ENCODE results near the gene TTLL12.
"Not testable (repeated sequence)": the region's sequence is repeated elsewhere in the genome, so short reads cannot be mapped to it uniquely, and the experiment has no call there.

DNA sequence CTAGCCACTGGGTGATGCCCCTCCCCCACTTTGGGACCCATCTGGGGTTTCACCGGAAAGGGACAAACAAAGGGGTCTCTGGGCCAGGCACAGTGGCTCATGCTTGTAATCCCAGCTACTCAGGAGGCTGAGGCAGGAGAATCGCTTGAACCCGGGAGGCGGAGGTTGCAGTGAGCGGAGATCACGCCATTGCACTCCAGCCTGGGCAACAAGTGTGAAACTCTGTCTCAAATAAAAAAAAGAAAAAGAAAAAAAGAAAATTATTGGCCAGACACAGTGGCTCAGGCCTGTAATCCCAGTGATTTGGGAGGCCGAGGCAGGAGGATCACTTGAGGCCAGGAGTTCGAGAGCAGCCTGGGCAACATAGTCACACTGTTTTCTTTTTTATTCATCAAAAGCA, 41.6 kb downstream of the TTLL12 start:
- not testable (repeated sequence) for TF ChIP-seq POLR2A (IDR thresholded peaks at IDR 0.05; ENCODE audit: control extremely low read depth in 1 of 2, low read depth in 2 of 2, low read length in 2 of 2); EGR1 (IDR thresholded peaks at IDR 0.05; ENCODE audit: borderline replicate concordance, low read depth, low read length); SUZ12 (IDR thresholded peaks at IDR 0.05; ENCODE audit: low read length); RNF2 (IDR thresholded peaks at IDR 0.05; ENCODE audit: borderline replicate concordance, low read depth, low read length, missing control alignments, poor library complexity, severe bottlenecking); SIN3A (conservative IDR thresholded peaks at IDR 0.05 in 1 of 2, IDR thresholded peaks at IDR 0.05 in 1 of 2; ENCODE audit: low read depth in 1 of 2, low read length in 2 of 2); CREB1 (IDR thresholded peaks at IDR 0.05); HDAC2 (IDR thresholded peaks at IDR 0.05; ENCODE audit: borderline replicate concordance in 1 of 2, low read depth in 2 of 2, low read length in 2 of 2); EZH2 (IDR thresholded peaks at IDR 0.05; ENCODE audit: low read depth, low read length, severe bottlenecking); MAFK (IDR thresholded peaks at IDR 0.05; ENCODE audit: low read depth, low read length); KDM4A (IDR thresholded peaks at IDR 0.05; ENCODE audit: low read depth, low read length, severe bottlenecking); YY1 (IDR thresholded peaks at IDR 0.05; ENCODE audit: low read depth, low read length)
- TF ChIP-seq, protein P1, sequence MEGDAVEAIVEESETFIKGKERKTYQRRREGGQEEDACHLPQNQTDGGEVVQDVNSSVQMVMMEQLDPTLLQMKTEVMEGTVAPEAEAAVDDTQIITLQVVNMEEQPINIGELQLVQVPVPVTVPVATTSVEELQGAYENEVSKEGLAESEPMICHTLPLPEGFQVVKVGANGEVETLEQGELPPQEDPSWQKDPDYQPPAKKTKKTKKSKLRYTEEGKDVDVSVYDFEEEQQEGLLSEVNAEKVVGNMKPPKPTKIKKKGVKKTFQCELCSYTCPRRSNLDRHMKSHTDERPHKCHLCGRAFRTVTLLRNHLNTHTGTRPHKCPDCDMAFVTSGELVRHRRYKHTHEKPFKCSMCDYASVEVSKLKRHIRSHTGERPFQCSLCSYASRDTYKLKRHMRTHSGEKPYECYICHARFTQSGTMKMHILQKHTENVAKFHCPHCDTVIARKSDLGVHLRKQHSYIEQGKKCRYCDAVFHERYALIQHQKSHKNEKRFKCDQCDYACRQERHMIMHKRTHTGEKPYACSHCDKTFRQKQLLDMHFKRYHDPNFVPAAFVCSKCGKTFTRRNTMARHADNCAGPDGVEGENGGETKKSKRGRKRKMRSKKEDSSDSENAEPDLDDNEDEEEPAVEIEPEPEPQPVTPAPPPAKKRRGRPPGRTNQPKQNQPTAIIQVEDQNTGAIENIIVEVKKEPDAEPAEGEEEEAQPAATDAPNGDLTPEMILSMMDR (IDR thresholded peaks at IDR 0.05; ENCODE audit: control extremely low read depth in 1 of 3, insufficient read depth in 1 of 3, low read depth in 1 of 3, low read length in 3 of 3) = not testable (repeated sequence)
- TF ChIP-seq, protein P2, sequence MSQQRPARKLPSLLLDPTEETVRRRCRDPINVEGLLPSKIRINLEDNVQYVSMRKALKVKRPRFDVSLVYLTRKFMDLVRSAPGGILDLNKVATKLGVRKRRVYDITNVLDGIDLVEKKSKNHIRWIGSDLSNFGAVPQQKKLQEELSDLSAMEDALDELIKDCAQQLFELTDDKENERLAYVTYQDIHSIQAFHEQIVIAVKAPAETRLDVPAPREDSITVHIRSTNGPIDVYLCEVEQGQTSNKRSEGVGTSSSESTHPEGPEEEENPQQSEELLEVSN (IDR thresholded peaks at IDR 0.05) = not testable (repeated sequence)
